GM19035 (cell line): ENCODE results near the gene LAMTOR5.
"Not testable (repeated sequence)": the region's sequence is repeated elsewhere in the genome, so short reads cannot be mapped to it uniquely, and the experiment has no call there.

Experiments used
- ATAC-seq: cut with Tn5 transposase; IDR thresholded peaks from one replicate; pipeline ENCODE4 v1.9.1; 2021; ENCODE audit not compliant: unreplicated experiment

LAMTOR5 gene

GRCh38 chr1:110428946-110429345, 21.5 kb upstream of the LAMTOR5 start:
- ATAC-seq: no peak

GRCh38 chr1:110426854-110427253, 19.4 kb upstream of the LAMTOR5 start:
- ATAC-seq: no peak

GRCh38 chr1:110425612-110426152, 18.2 kb upstream of the LAMTOR5 start:
- no peak for ATAC-seq

- ATAC-seq: no peak
Measured at GRCh38 chr1:110424699-110425611, 17.5 kb upstream of the LAMTOR5 start.

DNA sequence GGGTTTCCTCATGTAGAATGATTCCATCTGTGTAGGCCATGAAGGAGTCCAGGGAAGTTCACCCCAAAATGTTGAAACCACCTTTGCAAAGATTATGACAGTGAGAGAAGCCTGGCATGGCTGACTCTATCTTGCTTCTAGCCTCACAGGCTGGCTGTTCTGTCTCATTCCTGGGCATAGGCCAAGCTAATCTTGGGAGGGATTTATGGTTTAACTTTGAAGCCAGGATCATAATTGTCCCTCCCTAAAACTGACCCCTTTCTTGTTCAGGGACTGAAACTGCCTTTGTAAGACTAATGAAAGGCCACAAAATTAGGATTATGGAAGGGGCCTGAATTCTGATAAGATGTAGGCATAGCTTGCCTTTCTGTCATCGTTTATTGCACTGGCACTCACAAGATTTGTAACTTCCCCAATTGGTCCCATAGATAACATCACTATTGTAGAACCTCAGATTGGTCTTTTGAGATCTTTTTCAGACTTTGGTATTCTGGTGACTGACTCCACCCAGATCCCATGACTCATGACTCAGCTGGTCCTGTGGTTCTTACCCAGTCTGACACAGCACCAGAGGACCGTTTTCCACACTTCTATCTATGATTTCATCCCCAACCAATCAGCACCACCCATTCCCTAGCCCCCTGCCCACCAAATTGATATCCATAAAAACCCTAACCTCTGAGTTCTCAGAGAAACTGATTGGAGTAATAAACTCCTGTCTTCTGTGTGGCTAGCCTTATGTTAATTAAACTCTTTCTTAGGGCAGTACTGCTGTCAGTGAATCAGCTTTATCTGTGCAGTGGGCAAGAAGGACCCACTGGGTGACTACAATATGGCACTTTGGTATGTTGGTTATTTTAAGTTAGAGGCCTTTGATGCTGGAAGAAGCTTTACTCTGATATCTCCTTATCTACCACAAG, 13.6 kb upstream of the LAMTOR5 start:
- ATAC-seq: no peak

GRCh38 chr1:110420023-110420662, 12.6 kb upstream of the LAMTOR5 start:
- ATAC-seq: no peak

GRCh38 chr1:110418729-110419128, 11.2 kb upstream of the LAMTOR5 start:
- no peak for ATAC-seq

GRCh38 chr1:110413045-110413444, 5.6 kb upstream of the LAMTOR5 start:
- ATAC-seq: not testable (repeated sequence)

- ATAC-seq: no peak
Measured at GRCh38 chr1:110412576-110412975, 5.1 kb upstream of the LAMTOR5 start.

GRCh38 chr1:110411173-110411735, 3.8 kb upstream of the LAMTOR5 start:
- no peak for ATAC-seq

- ATAC-seq: no peak
Measured at GRCh38 chr1:110409316-110409715, 1.8 kb upstream of the LAMTOR5 start.

GRCh38 chr1:110408488-110408887, 994 bp upstream of the LAMTOR5 start:
- no peak for ATAC-seq

DNA sequence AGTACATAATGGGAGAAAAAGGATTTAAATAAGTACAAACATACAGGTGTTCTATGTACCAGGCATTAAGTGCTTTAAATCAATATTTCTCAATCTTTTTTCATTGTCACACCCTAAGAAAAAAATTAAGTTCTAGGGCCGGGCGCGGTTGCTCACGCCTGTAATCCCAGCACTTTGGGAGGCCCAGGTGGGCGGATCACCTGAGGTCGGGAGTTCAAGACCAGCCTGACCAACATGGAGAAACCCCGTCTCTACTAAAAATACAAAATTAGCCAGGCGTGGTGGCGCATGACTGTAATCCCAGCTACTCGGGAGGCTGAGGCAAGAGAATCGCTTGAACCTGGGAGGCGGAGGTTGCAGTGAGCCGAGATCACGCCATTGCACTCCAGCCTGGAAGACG, 1.1 kb downstream of the LAMTOR5 start:
- not testable (repeated sequence) for ATAC-seq

- no peak for ATAC-seq
Measured at GRCh38 chr1:110404401-110404800, 3.1 kb downstream of the LAMTOR5 start.

DNA sequence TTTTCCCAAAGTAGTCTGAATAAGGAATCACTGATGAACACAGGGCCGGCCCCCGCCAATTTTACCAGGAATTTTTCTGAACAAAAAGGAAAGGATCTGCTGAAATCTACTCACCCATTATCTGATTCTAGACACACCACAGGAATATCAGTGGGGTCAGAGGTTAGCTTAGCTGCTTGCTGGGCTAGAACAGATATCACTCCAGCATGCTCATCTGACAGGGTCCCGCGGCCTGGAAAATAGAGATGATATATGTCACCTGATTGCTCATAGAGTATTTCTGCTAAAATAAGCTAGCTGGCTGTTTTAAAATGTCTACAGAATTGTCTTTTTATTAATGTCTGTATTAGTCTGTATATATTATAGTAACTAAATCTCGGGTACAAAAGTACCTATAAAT, 3.7 kb downstream of the LAMTOR5 start:
- ATAC-seq: no peak

- not testable (repeated sequence) for ATAC-seq
Measured at GRCh38 chr1:110396259-110396958, 11.1 kb downstream of the LAMTOR5 start.

GRCh38 chr1:110394493-110394820, 13.0 kb downstream of the LAMTOR5 start:
- ATAC-seq: no peak

GRCh38 chr1:110393691-110394492, 13.6 kb downstream of the LAMTOR5 start:
- no peak for ATAC-seq

GRCh38 chr1:110393286-110393685, 14.2 kb downstream of the LAMTOR5 start:
- ATAC-seq: no peak
